Measurements from ENCODE around the gene TAOK3. TPM values are rescaled to one million over a fixed set of nuclear protein-coding genes. Genes with fewer than 3 reads are reported as not detected.

TAOK3 gene
- total and polyA plus RNA-seq, 10 of the 15 experiments (the other 5 are each of a cell fraction or from before 2014, with no cell fraction given), result 41.3 to 131 (median 57.8) TPM

DNA sequence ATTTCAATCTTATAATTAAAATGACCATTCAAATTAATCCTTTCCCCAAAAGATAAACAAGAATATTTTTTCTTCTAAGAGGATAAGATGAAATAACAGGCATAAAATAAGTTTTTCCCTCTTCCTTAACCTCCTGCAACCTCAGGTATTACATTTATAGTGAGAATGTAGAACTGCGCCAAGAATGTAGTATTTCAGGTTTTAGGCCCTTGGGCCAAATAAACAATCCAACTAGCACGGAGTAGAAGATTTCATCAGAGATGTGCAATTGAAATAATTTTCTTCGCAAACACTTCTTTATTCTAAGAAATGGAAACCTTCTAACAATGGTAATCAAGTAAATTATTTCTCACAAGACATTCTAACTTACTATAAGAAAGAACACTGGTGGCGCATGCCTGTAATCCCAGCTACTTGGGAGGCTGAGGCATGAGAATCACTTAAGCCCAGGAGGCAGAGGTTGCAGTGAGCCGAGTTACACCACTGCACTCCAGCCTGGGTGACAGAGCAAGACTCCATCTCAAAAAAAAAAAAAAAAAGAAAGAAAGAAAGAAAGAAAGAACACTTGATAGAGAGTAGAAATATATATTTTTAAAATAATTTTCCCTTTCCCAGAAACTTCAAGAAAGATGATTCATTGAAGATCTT is 100.8 kb downstream of the TAOK3 start (continued):
- TF ChIP-seq BHLHE40 (IDR thresholded peaks at IDR 0.05; ENCODE audit: borderline replicate concordance in 1 of 2, low read depth in 2 of 2, low read length in 1 of 2) (no peak), BACH1 (IDR thresholded peaks at IDR 0.05; ENCODE audit: borderline replicate concordance) (no peak), ZNF24 (IDR thresholded peaks at IDR 0.05) (no peak), TCF12 (IDR thresholded peaks at IDR 0.05; ENCODE audit: low read depth, low read length) (no peak), ESRRA (IDR thresholded peaks at IDR 0.05; ENCODE audit: low read length) (no peak)

DNA sequence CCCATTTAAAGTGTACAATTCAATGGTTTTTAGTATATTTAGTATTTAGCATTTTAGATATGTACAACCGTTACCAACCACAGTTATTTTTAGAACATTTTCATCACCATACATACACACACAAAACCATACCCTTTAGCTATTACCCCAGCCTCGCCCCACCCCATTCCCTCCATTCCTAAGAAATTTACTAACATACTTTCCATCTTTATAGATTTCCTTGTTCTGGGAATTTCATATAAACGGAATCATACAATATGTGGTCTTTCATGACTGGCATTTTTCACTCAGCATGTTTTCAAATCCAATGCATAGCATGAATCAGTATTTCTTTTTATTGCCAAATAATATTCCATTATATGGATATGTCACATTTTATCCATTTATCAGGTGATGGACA is 101.5 kb downstream of the TAOK3 start:
- H3K27ac ChIP-seq (ENCODE audit: control insufficient read depth, insufficient read depth), result no peak overlapping the region
- no peak overlapping the region for H3K4me3 ChIP-seq
- WGBS (ENCODE audit: insufficient coverage, insufficient replicate concordance, low lambda C conversion rate, missing lambda C conversion rate), result 100% methylated on average over 3 of the region's 3 CpGs
- H4K20me1 ChIP-seq (ENCODE audit: control insufficient read depth, insufficient read depth), result no peaks in the 10 kb centered on the region
- ATAC-seq (no peak), FAIRE-seq (no peak), DNase-seq (ENCODE audit: low read depth, low spot score) (no peak)
- peaks cover 4% of the 10 kb centered on the region for H3K79me2 ChIP-seq (ENCODE audit: control insufficient read depth, insufficient read depth, low read length)
- intact Hi-C loops (cut with micrococcal nuclease; ENCODE audit: unreplicated experiment), result no loop called here
- no peaks in the 10 kb centered on the region for H3K27me3 ChIP-seq (replicated peaks in 1 of 2; ENCODE audit: control insufficient read depth in 2 of 2, insufficient read depth in 2 of 2, low read length in 1 of 2)
- CTCF ChIA-PET, result interaction anchor here (1.2 kb wide), 1 partner anchor 104 kb away, joined by 5 read pairs; no protein-coding TSS in a partner anchor
- H3K36me3 ChIP-seq (ENCODE audit: control insufficient read depth in 2 of 2, insufficient read depth in 2 of 2, low read length in 1 of 2), result no peaks in the 10 kb centered on the region
- POLR2A ChIA-PET, result no interaction called here
- no peaks in the 10 kb centered on the region for H3K4me1 ChIP-seq (ENCODE audit: control insufficient read depth, insufficient read depth, low read length)
- in situ Hi-C loops (cut with MboI), result no loop called here
- no peaks in the 10 kb centered on the region; the same call in 2 of the 3 replicates for H3K9me3 ChIP-seq (replicated peaks; ENCODE audit: control insufficient read depth, insufficient read depth, low read length)
- SMC1A ChIA-PET (ENCODE audit: uncharacterized antibody, unreplicated experiment), result interaction anchor here (0.5 to 1.6 kb wide), 4 partner anchors 42 to 106 kb away, joined by 3 read pairs; no protein-coding TSS in a partner anchor
- no peak overlapping the region for H3K9ac ChIP-seq (ENCODE audit: control insufficient read depth, insufficient read depth, low read length)
- no TSS peak for BruUV-seq (replicated peaks)
- H2AFZ ChIP-seq (ENCODE audit: control insufficient read depth, low read depth, low read length), result no peak overlapping the region
- no peak overlapping the region for H3K4me2 ChIP-seq (ENCODE audit: control insufficient read depth, insufficient read depth)
- RAD21 ChIA-PET (ENCODE audit: unreplicated experiment), result no interaction called here
- TF ChIP-seq NR2C1 (IDR thresholded peaks at IDR 0.05) (no peak), ZNF622 (IDR thresholded peaks at IDR 0.05) (no peak), KAT2A (conservative IDR thresholded peaks at IDR 0.05; ENCODE audit: control insufficient read depth, low read depth, low read length) (no peak), MTA3 (IDR thresholded peaks at IDR 0.05; ENCODE audit: borderline replicate concordance, low read length) (no peak), SREBF1 (IDR thresholded peaks at IDR 0.05; ENCODE audit: low read length) (no peak), FOXM1 (IDR thresholded peaks at IDR 0.05; ENCODE audit: low read depth, low read length) (no peak), SMARCA5 (IDR thresholded peaks at IDR 0.05) (no peak), TAF1 (IDR thresholded peaks at IDR 0.05; ENCODE audit: borderline replicate concordance, low read depth, low read length) (no peak), STAT1 (conservative IDR thresholded peaks at IDR 0.05) (no peak), POLR2AphosphoS2 (IDR thresholded peaks at IDR 0.05; ENCODE audit: low read depth, low read length) (no peak), PML (IDR thresholded peaks at IDR 0.05; ENCODE audit: low read length) (no peak), BMI1 (IDR thresholded peaks at IDR 0.05; ENCODE audit: borderline replicate concordance) (no peak), SRF (IDR thresholded peaks at IDR 0.05; ENCODE audit: low read depth in 2 of 2, low read length in 2 of 2) (no peak)
- TF ChIP-seq, protein P1, sequence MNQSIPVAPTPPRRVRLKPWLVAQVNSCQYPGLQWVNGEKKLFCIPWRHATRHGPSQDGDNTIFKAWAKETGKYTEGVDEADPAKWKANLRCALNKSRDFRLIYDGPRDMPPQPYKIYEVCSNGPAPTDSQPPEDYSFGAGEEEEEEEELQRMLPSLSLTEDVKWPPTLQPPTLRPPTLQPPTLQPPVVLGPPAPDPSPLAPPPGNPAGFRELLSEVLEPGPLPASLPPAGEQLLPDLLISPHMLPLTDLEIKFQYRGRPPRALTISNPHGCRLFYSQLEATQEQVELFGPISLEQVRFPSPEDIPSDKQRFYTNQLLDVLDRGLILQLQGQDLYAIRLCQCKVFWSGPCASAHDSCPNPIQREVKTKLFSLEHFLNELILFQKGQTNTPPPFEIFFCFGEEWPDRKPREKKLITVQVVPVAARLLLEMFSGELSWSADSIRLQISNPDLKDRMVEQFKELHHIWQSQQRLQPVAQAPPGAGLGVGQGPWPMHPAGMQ (IDR thresholded peaks at IDR 0.05; ENCODE audit: borderline replicate concordance), result no peak
- TF ChIP-seq, protein P2, sequence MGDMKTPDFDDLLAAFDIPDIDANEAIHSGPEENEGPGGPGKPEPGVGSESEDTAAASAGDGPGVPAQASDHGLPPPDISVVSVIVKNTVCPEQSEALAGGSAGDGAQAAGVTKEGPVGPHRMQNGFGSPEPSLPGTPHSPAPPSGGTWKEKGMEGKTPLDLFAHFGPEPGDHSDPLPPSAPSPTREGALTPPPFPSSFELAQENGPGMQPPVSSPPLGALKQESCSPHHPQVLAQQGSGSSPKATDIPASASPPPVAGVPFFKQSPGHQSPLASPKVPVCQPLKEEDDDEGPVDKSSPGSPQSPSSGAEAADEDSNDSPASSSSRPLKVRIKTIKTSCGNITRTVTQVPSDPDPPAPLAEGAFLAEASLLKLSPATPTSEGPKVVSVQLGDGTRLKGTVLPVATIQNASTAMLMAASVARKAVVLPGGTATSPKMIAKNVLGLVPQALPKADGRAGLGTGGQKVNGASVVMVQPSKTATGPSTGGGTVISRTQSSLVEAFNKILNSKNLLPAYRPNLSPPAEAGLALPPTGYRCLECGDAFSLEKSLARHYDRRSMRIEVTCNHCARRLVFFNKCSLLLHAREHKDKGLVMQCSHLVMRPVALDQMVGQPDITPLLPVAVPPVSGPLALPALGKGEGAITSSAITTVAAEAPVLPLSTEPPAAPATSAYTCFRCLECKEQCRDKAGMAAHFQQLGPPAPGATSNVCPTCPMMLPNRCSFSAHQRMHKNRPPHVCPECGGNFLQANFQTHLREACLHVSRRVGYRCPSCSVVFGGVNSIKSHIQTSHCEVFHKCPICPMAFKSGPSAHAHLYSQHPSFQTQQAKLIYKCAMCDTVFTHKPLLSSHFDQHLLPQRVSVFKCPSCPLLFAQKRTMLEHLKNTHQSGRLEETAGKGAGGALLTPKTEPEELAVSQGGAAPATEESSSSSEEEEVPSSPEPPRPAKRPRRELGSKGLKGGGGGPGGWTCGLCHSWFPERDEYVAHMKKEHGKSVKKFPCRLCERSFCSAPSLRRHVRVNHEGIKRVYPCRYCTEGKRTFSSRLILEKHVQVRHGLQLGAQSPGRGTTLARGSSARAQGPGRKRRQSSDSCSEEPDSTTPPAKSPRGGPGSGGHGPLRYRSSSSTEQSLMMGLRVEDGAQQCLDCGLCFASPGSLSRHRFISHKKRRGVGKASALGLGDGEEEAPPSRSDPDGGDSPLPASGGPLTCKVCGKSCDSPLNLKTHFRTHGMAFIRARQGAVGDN (IDR thresholded peaks at IDR 0.05), result no peak
